C4-2B (cell line): ENCODE results near the gene PKD2.

Experiments
- CTCF ChIP-seq: fragments of 450-650 bp; conservative IDR thresholded peaks from 2 replicates; pipeline ENCODE4 v1.5.1; 2017; ENCODE audit warnings: mild to moderate bottlenecking
- ZFX ChIP-seq: fragments of 450-650 bp; IDR thresholded peaks from 2 replicates; pipeline ENCODE4 v1.6.1; 2017

- TF ChIP-seq CTCF (no peak), ZFX (no peak)
Measured at GRCh38 chr4:87986508-87986907, 20.9 kb upstream of the PKD2 start.
